GM19455 (cell line): Measurements from ENCODE around the gene MICAL3.
"Not testable (repeated sequence)": the region's sequence is repeated elsewhere in the genome, so short reads cannot be mapped to it uniquely, and the experiment has no call there.

Source experiments
- ATAC-seq: cut with Tn5 transposase; IDR thresholded peaks from one replicate; pipeline ENCODE4 v1.9.1; 2021; ENCODE audit not compliant: unreplicated experiment

The MICAL3 gene

GRCh38 chr22:18024276-18024939, at the start of gene MICAL3:
TSS of gene MICAL3 (minus strand) at chr22:18024561. CDS start at chr22:17906812, 117,749 bp downstream.
- no peak for ATAC-seq

- ATAC-seq = not testable (repeated sequence)
Observed at GRCh38 chr22:18073927-18074326, 49.6 kb upstream of the MICAL3 start.

GRCh38 chr22:18073467-18073866, 49.1 kb upstream of the MICAL3 start:
- ATAC-seq = no peak

GRCh38 chr22:18071968-18072310, 47.6 kb upstream of the MICAL3 start:
- ATAC-seq = no peak

- ATAC-seq = not testable (repeated sequence)
Observed at GRCh38 chr22:18071307-18071967, 47.1 kb upstream of the MICAL3 start.

GRCh38 chr22:18070556-18071306, 46.4 kb upstream of the MICAL3 start:
- ATAC-seq = no peak

- no peak for ATAC-seq
Observed at GRCh38 chr22:18070041-18070440, 45.7 kb upstream of the MICAL3 start.

GRCh38 chr22:18069041-18069440, 44.7 kb upstream of the MICAL3 start:
- ATAC-seq = no peak

- no peak for ATAC-seq
Observed at GRCh38 chr22:18068381-18068988, 44.1 kb upstream of the MICAL3 start.

GRCh38 chr22:18067548-18068341, 43.4 kb upstream of the MICAL3 start:
- ATAC-seq = no peak

GRCh38 chr22:18067121-18067520, 42.8 kb upstream of the MICAL3 start:
- no peak for ATAC-seq

- no peak for ATAC-seq
Observed at GRCh38 chr22:18066181-18066859, 42.0 kb upstream of the MICAL3 start.

GRCh38 chr22:18065256-18065655, 40.9 kb upstream of the MICAL3 start:
- no peak for ATAC-seq

- no peak for ATAC-seq
Observed at GRCh38 chr22:18064636-18065035, 40.3 kb upstream of the MICAL3 start.

- ATAC-seq = not testable (repeated sequence)
Observed at GRCh38 chr22:18063715-18064114, 39.4 kb upstream of the MICAL3 start.

- ATAC-seq = no peak
Observed at GRCh38 chr22:18063306-18063705, 38.9 kb upstream of the MICAL3 start.

- no peak for ATAC-seq
Observed at GRCh38 chr22:18062421-18062820, 38.1 kb upstream of the MICAL3 start.

- no peak for ATAC-seq
Observed at GRCh38 chr22:18060646-18061620, 36.6 kb upstream of the MICAL3 start.

GRCh38 chr22:18059991-18060390, 35.6 kb upstream of the MICAL3 start:
- ATAC-seq = no peak
